HEK293 (cell line): ENCODE results near the gene BTF3L4.

Source experiments
- CTCF ChIA-PET: fragments of 350-600 bp; formaldehyde crosslinking; extraction: SDS; loops from one replicate; lab custom pipeline; 2021; ENCODE audit warnings: antibody characterized with exemption; lab: Yijun Ruan, JAX
- POLR2A ChIA-PET: fragments of 300-600 bp; formaldehyde crosslinking; extraction: SDS; loops from one replicate; lab custom pipeline; 2020; ENCODE audit warnings: antibody characterized with exemption, inconsistent platforms; lab: Yijun Ruan, JAX
- H3K27ac ChIP-seq: fragments of 200-500 bp; sonication (Bioruptor generic); 2 replicates; pipeline ENCODE4 v1.5.1; 2014; ENCODE audit warnings: low read depth, low read length, control low read depth, inconsistent platforms; ENCODE audit errors: extremely low read depth
- H3K36me3 ChIP-seq, 2 experiments: fragments of 200-500 bp in 1 of 2; sonication (Bioruptor generic) in 1 of 2; 1 replicate in 1 of 2; 2 replicates in 1 of 2; pipeline ENCODE4 v1.5.1; 2014 to 2017; ENCODE audit warnings: inconsistent platforms in 2 of 2, low read length in 2 of 2; ENCODE audit not compliant: control insufficient read depth in 2 of 2, insufficient read depth in 1 of 2
- H3K4me1 ChIP-seq: fragments of 200-500 bp; sonication (Bioruptor generic); 2 replicates; pipeline ENCODE4 v1.5.1; 2014; ENCODE audit warnings: mild to moderate bottlenecking, low read length, inconsistent platforms; ENCODE audit not compliant: control insufficient read depth, insufficient read depth
- H3K4me3 ChIP-seq: 2 replicates; pipeline ENCODE4 v1.5.1; 2011; ENCODE audit warnings: low read depth, mild to moderate bottlenecking, control low read depth, low read length, moderate library complexity
- H3K9me3 ChIP-seq: fragments of 200-500 bp; sonication (Bioruptor generic); 2 replicates; pipeline ENCODE4 v1.5.1; 2014; ENCODE audit warnings: low read depth, low read length, inconsistent platforms; ENCODE audit not compliant: control insufficient read depth, insufficient read depth
- IKZF3 ChIP-seq: fragments of 450-650 bp; IDR thresholded peaks from 2 replicates; pipeline ENCODE4 v1.5.0; 2018; ENCODE audit warnings: missing biosample characterization, mild to moderate bottlenecking, missing genetic modification characterization, moderate library complexity
- REPIN1 ChIP-seq: fragments of 450-650 bp; formaldehyde crosslinking; IDR thresholded peaks from 2 replicates; pipeline ENCODE4 v1.5.1; 2017; ENCODE audit warnings: missing biosample characterization, missing genetic modification characterization, low read depth
- SCRT1 ChIP-seq: fragments of 450-650 bp; formaldehyde crosslinking; IDR thresholded peaks from 2 replicates; pipeline ENCODE4 v1.5.1; 2016; ENCODE audit warnings: missing biosample characterization, missing genetic modification characterization, borderline replicate concordance
- ZBTB48 ChIP-seq: fragments of 450-650 bp; formaldehyde crosslinking; IDR thresholded peaks from 2 replicates; pipeline ENCODE4 v1.5.1; 2016; ENCODE audit warnings: missing biosample characterization, missing genetic modification characterization
- ZBTB7A ChIP-seq: fragments of 450-650 bp; formaldehyde crosslinking; IDR thresholded peaks from 2 replicates; pipeline ENCODE4 v1.5.1; 2016; ENCODE audit warnings: low read depth, missing biosample characterization, missing genetic modification characterization
- ZFP3 ChIP-seq: fragments of 450-650 bp; formaldehyde crosslinking; IDR thresholded peaks from 2 replicates; pipeline ENCODE4 v1.5.1; 2016; ENCODE audit warnings: low read depth, missing biosample characterization, missing genetic modification characterization
- ZNF175 ChIP-seq: fragments of 450-650 bp; formaldehyde crosslinking; IDR thresholded peaks from 2 replicates; pipeline ENCODE4 v1.5.1; 2016; ENCODE audit warnings: missing biosample characterization, missing genetic modification characterization
- ZNF184 ChIP-seq: fragments of 450-650 bp; IDR thresholded peaks from 2 replicates; pipeline ENCODE4 v1.5.1; 2018; ENCODE audit warnings: missing biosample characterization, mild to moderate bottlenecking, missing genetic modification characterization
- ZNF223 ChIP-seq: fragments of 450-650 bp; formaldehyde crosslinking; IDR thresholded peaks from 2 replicates; pipeline ENCODE4 v1.5.1; 2016; ENCODE audit warnings: missing biosample characterization, missing genetic modification characterization
- ZNF24 ChIP-seq: fragments of 450-650 bp; formaldehyde crosslinking; IDR thresholded peaks from 2 replicates; pipeline ENCODE4 v1.5.1; 2016; ENCODE audit warnings: missing biosample characterization, missing genetic modification characterization
- ZNF335 ChIP-seq: fragments of 450-650 bp; formaldehyde crosslinking; conservative IDR thresholded peaks from 2 replicates; pipeline ENCODE4 v1.5.1; 2016; ENCODE audit warnings: missing biosample characterization, missing genetic modification characterization
- ZNF354C ChIP-seq: fragments of 450-650 bp; formaldehyde crosslinking; IDR thresholded peaks from 2 replicates; pipeline ENCODE4 v1.5.1; 2016; ENCODE audit warnings: missing biosample characterization, missing genetic modification characterization, low read depth, borderline replicate concordance
- ZNF394 ChIP-seq: fragments of 450-650 bp; formaldehyde crosslinking; IDR thresholded peaks from 2 replicates; pipeline ENCODE4 v1.5.1; 2016; ENCODE audit warnings: missing biosample characterization, missing genetic modification characterization, mild to moderate bottlenecking, moderate library complexity, borderline replicate concordance
- ZNF501 ChIP-seq: fragments of 450-650 bp; formaldehyde crosslinking; IDR thresholded peaks from 2 replicates; pipeline ENCODE4 v1.5.1; 2016; ENCODE audit warnings: missing biosample characterization, missing genetic modification characterization
- ZNF596 ChIP-seq: fragments of 450-650 bp; IDR thresholded peaks from 2 replicates; pipeline ENCODE4 v1.5.0; 2018; ENCODE audit warnings: missing biosample characterization, mild to moderate bottlenecking, missing genetic modification characterization, moderate library complexity
- ZNF621 ChIP-seq: fragments of 450-650 bp; formaldehyde crosslinking; IDR thresholded peaks from 2 replicates; pipeline ENCODE4 v1.5.1; 2017; ENCODE audit warnings: missing biosample characterization, missing genetic modification characterization
- ZNF624 ChIP-seq: fragments of 450-650 bp; formaldehyde crosslinking; IDR thresholded peaks from 2 replicates; pipeline ENCODE4 v1.5.1; 2017; ENCODE audit warnings: missing biosample characterization, missing genetic modification characterization
- ZNF626 ChIP-seq: fragments of 450-650 bp; sonication (Bioruptor Pico); formaldehyde crosslinking; IDR thresholded peaks from 2 replicates; pipeline ENCODE4 v1.5.1; 2018; ENCODE audit warnings: missing biosample characterization, missing genetic modification characterization, inconsistent platforms
- TF ChIP-seq, protein P1 (sequence below): fragments of 450-650 bp; formaldehyde crosslinking; IDR thresholded peaks from 2 replicates; pipeline ENCODE4 v1.5.1; 2016; ENCODE audit warnings: missing biosample characterization, missing genetic modification characterization
- TF ChIP-seq, protein P2 (sequence below): fragments of 450-650 bp; IDR thresholded peaks from 2 replicates; pipeline ENCODE4 v1.5.1; 2018; ENCODE audit warnings: missing biosample characterization, missing genetic modification characterization
- TF ChIP-seq, protein P3 (sequence below): fragments of 450-650 bp; formaldehyde crosslinking; IDR thresholded peaks from 2 replicates; pipeline ENCODE4 v1.5.1; 2016; ENCODE audit warnings: missing biosample characterization, missing genetic modification characterization
- TF ChIP-seq, protein P4 (sequence below): fragments of 450-650 bp; formaldehyde crosslinking; IDR thresholded peaks from 2 replicates; pipeline ENCODE4 v1.5.1; 2016; ENCODE audit warnings: missing biosample characterization, missing genetic modification characterization, borderline replicate concordance

BTF3L4 gene

DNA sequence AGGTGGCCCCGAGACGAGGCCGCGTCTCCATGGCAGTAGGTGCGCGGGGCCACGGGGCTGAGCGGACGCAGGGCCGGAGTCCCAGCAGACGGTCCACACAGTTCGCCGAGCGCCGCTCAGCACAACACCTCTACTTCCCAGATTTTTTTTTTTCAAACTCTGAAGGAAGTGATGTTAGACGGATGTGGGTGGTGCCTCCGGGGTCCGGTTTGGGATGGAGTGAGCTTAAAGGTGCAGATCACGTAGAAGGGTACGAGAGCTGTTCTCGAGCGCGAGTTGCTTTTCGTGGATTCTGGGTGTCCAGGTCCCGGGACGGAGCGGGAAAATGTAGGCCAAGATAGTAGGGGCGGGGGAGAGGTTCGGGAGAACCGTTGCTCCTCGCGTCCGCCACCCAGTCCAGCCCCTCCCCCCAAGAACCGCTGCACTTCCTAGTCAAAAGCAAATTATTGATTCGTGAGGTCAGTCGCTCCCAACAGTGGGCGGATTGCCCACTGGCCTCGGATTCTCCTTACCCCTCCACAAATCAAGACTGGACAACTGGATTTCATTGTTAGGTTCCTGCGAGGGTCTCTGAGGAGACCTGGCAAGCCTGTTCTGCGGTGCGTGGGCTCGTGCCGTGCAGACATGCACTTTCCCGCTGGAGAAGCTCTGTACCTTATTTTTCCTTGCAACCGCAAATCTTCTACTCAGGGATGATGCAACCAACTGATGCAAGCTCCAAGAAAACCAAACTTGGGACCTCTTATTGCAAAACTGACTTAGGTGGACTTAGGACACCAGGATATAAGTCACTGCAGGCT is 829 bp upstream of the BTF3L4 start, which contains the start of gene TXNDC12 (continued):
- TF ChIP-seq ZNF175 (no peak), ZNF626 (tag by site-specific recombination) (no peak)
- TF ChIP-seq, protein P1, sequence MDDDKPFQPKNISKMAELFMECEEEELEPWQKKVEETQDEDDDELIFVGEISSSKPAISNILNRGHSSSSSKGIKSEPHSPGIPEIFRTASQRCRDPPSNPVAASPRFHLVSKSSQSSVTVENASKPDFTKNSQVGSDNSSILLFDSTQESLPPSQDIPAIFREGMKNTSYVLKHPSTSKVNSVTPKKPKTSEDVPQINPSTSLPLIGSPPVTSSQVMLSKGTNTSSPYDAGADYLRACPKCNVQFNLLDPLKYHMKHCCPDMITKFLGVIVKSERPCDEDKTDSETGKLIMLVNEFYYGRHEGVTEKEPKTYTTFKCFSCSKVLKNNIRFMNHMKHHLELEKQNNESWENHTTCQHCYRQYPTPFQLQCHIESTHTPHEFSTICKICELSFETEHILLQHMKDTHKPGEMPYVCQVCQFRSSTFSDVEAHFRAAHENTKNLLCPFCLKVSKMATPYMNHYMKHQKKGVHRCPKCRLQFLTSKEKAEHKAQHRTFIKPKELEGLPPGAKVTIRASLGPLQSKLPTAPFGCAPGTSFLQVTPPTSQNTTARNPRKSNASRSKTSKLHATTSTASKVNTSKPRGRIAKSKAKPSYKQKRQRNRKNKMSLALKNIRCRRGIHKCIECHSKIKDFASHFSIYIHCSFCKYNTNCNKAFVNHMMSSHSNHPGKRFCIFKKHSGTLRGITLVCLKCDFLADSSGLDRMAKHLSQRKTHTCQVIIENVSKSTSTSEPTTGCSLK (tag by site-specific recombination): no peak

DNA sequence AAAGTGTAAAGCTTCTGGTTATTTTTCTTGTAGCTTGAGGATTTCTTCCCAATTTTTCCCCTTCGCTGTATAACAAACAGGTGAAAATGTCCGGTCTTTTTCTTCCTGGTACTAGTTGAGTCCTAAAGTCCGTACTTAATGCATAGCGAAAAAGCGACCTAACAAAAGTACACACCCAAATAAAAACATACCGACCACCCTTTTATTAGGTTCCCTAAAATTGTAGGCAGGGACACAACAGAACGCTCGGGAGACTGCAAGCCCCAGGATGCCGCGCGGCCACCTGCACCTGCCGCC is 281 bp upstream of the BTF3L4 start:
- ChIA-PET CTCF (no interaction called here), POLR2A (interaction anchor here (1.1 to 3.1 kb wide), 7 partner anchors 12 to 438 kb away, joined by 3 to 30 read pairs (median 7); partner anchors contain the start of genes CC2D1B, KTI12, ORC1 and PRPF38A)
- H3K36me3 ChIP-seq: peaks cover 8 to 34% of the 10 kb centered on the region in 2 experiments
- peak overlapping the region; percentile 84 for H3K27ac ChIP-seq
- peaks cover 11% of the 10 kb centered on the region; the same call in 1 of the 2 replicates for H3K4me1 ChIP-seq
- H3K4me3 ChIP-seq: peak overlapping the region; percentile 91
- no peaks in the 10 kb centered on the region for H3K9me3 ChIP-seq
- TF ChIP-seq ZNF596 (tag by site-specific recombination): no peak
- no peak for TF ChIP-seq ZNF501
- no peak for TF ChIP-seq REPIN1 (tag by site-specific recombination)
- no peak for TF ChIP-seq ZNF354C (tag by site-specific recombination)
- no peak for TF ChIP-seq ZNF223 (tag by site-specific recombination)
- TF ChIP-seq ZNF624 (tag by site-specific recombination): 0 out of 2 replicates have a peak, but pooled peaks have one; percentile 7
- no peak for TF ChIP-seq ZNF626 (tag by site-specific recombination)
- no peak for TF ChIP-seq ZNF24 (tag by site-specific recombination)
- TF ChIP-seq SCRT1: no peak
- TF ChIP-seq, protein P2, sequence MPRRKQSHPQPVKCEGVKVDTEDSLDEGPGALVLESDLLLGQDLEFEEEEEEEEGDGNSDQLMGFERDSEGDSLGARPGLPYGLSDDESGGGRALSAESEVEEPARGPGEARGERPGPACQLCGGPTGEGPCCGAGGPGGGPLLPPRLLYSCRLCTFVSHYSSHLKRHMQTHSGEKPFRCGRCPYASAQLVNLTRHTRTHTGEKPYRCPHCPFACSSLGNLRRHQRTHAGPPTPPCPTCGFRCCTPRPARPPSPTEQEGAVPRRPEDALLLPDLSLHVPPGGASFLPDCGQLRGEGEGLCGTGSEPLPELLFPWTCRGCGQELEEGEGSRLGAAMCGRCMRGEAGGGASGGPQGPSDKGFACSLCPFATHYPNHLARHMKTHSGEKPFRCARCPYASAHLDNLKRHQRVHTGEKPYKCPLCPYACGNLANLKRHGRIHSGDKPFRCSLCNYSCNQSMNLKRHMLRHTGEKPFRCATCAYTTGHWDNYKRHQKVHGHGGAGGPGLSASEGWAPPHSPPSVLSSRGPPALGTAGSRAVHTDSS (tag by site-specific recombination): peak; percentile 1; the same call in 1 of the 2 replicates
- TF ChIP-seq IKZF3 (tag by site-specific recombination): no peak
- TF ChIP-seq, protein P3, sequence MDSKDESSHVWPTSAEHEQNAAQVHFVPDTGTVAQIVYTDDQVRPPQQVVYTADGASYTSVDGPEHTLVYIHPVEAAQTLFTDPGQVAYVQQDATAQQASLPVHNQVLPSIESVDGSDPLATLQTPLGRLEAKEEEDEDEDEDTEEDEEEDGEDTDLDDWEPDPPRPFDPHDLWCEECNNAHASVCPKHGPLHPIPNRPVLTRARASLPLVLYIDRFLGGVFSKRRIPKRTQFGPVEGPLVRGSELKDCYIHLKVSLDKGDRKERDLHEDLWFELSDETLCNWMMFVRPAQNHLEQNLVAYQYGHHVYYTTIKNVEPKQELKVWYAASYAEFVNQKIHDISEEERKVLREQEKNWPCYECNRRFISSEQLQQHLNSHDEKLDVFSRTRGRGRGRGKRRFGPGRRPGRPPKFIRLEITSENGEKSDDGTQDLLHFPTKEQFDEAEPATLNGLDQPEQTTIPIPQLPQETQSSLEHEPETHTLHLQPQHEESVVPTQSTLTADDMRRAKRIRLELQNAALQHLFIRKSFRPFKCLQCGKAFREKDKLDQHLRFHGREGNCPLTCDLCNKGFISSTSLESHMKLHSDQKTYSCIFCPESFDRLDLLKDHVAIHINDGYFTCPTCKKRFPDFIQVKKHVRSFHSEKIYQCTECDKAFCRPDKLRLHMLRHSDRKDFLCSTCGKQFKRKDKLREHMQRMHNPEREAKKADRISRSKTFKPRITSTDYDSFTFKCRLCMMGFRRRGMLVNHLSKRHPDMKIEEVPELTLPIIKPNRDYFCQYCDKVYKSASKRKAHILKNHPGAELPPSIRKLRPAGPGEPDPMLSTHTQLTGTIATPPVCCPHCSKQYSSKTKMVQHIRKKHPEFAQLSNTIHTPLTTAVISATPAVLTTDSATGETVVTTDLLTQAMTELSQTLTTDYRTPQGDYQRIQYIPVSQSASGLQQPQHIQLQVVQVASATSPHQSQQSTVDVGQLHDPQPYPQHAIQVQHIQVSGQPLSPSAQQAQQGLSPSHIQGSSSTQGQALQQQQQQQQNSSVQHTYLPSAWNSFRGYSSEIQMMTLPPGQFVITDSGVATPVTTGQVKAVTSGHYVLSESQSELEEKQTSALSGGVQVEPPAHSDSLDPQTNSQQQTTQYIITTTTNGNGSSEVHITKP (tag by site-specific recombination): peak; percentile 47; the same call in 1 of the 2 replicates
- TF ChIP-seq, protein P4, sequence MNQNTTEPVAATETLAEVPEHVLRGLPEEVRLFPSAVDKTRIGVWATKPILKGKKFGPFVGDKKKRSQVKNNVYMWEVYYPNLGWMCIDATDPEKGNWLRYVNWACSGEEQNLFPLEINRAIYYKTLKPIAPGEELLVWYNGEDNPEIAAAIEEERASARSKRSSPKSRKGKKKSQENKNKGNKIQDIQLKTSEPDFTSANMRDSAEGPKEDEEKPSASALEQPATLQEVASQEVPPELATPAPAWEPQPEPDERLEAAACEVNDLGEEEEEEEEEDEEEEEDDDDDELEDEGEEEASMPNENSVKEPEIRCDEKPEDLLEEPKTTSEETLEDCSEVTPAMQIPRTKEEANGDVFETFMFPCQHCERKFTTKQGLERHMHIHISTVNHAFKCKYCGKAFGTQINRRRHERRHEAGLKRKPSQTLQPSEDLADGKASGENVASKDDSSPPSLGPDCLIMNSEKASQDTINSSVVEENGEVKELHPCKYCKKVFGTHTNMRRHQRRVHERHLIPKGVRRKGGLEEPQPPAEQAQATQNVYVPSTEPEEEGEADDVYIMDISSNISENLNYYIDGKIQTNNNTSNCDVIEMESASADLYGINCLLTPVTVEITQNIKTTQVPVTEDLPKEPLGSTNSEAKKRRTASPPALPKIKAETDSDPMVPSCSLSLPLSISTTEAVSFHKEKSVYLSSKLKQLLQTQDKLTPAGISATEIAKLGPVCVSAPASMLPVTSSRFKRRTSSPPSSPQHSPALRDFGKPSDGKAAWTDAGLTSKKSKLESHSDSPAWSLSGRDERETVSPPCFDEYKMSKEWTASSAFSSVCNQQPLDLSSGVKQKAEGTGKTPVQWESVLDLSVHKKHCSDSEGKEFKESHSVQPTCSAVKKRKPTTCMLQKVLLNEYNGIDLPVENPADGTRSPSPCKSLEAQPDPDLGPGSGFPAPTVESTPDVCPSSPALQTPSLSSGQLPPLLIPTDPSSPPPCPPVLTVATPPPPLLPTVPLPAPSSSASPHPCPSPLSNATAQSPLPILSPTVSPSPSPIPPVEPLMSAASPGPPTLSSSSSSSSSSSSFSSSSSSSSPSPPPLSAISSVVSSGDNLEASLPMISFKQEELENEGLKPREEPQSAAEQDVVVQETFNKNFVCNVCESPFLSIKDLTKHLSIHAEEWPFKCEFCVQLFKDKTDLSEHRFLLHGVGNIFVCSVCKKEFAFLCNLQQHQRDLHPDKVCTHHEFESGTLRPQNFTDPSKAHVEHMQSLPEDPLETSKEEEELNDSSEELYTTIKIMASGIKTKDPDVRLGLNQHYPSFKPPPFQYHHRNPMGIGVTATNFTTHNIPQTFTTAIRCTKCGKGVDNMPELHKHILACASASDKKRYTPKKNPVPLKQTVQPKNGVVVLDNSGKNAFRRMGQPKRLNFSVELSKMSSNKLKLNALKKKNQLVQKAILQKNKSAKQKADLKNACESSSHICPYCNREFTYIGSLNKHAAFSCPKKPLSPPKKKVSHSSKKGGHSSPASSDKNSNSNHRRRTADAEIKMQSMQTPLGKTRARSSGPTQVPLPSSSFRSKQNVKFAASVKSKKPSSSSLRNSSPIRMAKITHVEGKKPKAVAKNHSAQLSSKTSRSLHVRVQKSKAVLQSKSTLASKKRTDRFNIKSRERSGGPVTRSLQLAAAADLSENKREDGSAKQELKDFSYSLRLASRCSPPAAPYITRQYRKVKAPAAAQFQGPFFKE: no peak
- no peak for TF ChIP-seq ZNF394 (tag by site-specific recombination)
- no peak for TF ChIP-seq ZBTB7A (tag by site-specific recombination)
- peak; percentile 85 for TF ChIP-seq ZNF335 (tag by site-specific recombination)
- 0 out of 2 replicates have a peak, but pooled peaks have one; percentile 36 for TF ChIP-seq ZNF184 (tag by site-specific recombination)
- no peak for TF ChIP-seq ZFP3 (tag by site-specific recombination)
- no peak for TF ChIP-seq ZNF621 (tag by site-specific recombination)
- TF ChIP-seq ZBTB48 (tag by site-specific recombination): 0 out of 2 replicates have a peak, but pooled peaks have one; percentile 13
